Middle frontal gyrus (tissue), 1 donor: ENCODE measurements around the gene CHD6.

Source experiments
- DNase-seq: peaks from one replicate; pipeline ENCODE4 v3.0.0-alpha.2; 2015; ENCODE audit warnings: low spot score; ENCODE audit errors: extremely low spot score

CHD6 gene

GRCh38 chr20:41394081-41394480, 224.1 kb downstream of the CHD6 start:
- no peak for DNase-seq

DNA sequence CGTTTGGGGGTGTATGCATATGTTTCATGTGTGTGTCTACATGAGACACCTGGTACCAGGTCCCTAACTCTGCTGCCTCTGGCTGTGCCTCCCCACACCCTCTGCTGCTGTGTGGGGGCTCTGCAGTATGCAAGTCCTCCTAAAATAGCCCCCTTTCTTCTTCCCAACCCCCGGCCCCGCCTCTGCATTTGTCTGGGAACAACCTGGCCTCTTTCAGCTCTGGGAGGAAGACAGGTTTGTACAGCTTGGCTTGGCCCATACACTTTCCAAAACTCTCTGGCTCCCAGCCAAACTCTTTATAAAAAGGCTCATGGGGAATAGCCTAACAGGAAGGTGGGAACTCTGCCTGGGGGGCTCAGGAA, 224.5 kb downstream of the CHD6 start:
- DNase-seq = peak; percentile 40

- peak; percentile 22 for DNase-seq
Observed at GRCh38 chr20:41392871-41393704, 225.1 kb downstream of the CHD6 start.

DNA sequence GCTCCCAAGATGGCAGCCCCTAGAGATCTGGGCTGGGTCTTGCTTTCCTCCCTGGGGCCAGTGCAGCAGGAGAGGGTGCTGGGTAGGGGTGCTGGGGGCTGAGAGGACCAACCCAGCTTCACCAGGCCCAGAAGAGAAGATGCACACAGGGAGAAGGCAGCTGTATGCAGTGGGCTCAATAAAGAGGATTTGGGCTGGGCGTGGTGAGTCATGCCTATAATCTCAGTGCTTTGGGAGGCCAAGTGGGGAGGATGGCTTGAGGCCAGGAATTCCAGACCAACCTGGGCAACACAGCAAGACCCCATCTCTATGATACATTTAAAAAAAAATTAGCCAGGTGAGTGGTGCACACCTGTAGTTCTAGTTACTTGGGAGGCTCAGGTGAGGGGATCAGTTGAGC, 225.9 kb downstream of the CHD6 start:
- DNase-seq = no peak

DNA sequence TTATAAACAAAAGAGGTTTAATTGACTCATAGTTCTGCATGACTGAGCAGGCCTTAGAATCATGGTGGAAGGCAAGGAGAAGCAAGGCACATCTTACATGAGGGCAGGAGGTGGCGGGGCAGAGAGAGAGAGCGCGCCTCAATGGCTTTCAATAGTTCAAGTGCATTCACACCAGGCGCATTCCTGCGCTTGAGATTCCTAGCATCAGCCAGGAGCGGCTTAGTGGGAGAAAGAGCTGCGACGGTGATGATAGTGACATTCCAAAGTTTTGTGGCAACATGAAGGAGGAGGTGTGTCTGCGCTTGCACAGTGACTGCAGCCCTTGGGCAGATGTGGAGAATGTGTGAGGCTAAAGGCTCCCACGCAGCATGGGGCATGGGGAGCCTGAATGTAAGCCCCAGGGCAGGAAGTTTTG, 226.6 kb downstream of the CHD6 start:
- no peak for DNase-seq

- DNase-seq = no peak
Observed at GRCh38 chr20:41390889-41391288, 227.3 kb downstream of the CHD6 start.

- no peak for DNase-seq
Observed at GRCh38 chr20:41387444-41387851, 230.7 kb downstream of the CHD6 start.

DNA sequence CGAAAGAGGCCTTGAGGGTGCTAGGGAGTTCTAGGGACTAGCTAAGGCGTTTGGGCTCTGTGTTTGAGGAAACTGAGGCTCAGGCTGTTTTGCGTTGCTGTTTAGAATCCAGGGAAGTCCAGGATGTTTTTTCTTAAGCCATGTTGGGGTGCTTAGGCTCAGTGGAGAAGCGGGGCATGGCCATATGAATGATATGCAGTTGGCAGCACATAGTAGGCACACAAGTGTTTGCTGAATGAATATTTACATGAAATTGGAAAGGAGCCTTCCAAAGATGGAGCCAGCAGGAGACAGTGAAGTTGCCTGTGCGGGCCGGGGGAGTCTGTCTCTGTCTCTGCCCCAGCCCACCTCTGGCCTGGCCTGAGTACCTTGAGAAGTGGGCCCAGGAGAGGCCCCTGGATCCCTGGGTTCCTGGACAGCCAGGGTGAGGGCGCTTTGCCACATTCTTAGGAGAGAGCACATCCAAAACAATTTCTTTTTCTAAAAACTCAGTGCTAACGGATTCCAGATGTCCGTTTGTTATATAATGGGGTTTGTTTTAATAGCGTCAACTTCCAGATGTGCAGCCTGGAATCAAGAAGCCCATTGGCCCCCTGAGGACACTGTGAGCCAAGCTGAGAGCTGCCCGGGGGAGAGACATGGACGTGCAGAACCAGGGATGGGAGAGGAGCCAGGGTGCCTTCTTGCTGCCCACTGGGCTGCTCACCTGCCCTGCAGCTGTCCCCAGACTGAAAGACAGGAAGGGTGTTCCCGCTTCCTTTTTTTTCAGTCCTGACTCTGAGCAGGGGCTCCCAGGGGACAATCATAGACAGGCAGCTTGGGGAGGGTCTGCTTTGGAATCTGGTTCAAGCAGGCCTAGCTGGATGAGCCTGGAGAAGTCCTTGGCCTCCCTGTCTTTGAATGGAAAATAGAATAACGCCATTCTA, 231.4 kb downstream of the CHD6 start:
- no peak for DNase-seq

DNA sequence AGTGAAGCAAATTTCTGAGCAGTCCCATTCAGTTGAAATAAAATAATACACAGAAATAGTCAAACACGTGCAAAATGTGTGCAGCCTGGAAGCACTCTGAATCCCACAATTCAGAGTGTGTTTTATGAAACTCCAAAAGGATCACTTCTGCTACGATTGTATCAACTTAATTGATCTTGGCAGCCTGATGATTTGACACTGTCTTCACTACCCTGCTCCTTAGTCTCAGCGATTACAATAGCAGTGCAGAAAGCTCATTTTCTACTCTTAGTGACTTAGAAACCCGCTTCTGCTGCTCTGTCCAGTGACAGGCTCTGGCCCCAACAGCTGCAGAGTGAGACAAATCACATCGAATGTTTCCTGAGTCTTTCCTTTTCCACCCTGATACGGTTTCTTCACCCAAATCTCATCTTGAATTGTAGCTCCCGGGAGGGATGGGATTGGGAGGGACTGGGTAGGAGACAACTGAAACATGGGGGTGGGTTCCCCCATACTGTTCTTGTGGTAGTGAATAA, 235.3 kb downstream of the CHD6 start:
- no peak for DNase-seq

GRCh38 chr20:41380551-41381193, 237.5 kb downstream of the CHD6 start:
- no peak for DNase-seq

DNA sequence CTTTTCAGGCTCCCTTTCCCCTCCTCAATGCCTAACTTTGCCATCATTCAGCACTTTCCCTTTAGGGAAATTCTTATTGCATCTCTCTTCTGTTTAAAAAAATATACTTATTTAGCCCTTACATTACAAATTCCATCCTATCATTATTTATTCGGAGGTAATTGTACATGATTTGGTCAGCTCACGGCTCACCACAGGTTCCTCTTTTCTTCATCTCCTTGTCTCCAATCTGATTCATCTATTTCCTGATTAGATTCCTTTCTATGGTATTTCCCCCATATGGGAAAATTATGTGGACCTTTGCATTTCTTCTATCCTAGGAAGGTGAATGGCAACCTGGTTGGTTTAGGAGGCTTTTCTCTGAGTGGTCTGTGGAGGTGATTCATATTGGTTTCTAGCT, 238.6 kb downstream of the CHD6 start:
- DNase-seq = no peak

- DNase-seq = no peak
Observed at GRCh38 chr20:41377275-41377674, 240.9 kb downstream of the CHD6 start.

DNA sequence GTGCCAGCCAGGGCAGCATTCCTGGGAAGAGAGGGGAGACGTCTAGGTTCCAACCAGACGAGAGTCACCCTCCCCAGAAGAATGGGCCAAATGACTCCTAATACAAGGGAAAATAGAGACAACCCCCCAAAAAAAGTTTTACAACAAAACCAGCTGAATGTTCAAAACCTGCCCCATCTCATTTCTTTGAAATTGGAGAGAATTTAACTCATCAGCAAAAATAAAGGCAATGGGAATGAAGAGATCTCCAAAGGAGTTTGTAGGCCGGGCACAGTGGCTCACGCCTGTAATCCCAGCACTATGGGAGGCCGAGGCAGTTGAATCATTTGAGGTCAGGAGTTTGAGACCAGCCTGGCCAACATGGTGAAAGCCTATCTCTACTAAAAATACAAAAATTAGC, 241.8 kb downstream of the CHD6 start:
- DNase-seq = no peak

DNA sequence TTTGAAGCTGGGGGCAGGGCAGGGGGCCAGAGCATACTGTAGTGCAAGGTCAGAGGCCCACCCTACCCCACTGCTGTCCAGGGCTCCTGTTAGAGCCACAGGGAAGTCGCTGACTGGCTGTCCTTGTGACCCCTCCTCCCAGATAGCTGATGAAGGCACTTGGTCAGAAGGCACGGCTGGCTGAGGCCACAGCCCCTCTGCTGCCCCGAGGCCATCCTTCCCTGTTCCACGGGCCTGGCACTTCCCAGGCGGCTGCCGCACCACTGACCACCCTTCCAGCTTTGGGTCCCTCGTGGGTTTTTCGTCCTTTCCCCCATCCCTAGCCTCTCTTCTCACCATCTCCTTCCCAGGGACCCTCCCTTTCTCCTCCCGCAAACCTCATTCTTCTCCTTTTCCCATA, 242.3 kb downstream of the CHD6 start:
- DNase-seq = no peak

GRCh38 chr20:41373931-41374920, 244.0 kb downstream of the CHD6 start:
- no peak for DNase-seq

DNA sequence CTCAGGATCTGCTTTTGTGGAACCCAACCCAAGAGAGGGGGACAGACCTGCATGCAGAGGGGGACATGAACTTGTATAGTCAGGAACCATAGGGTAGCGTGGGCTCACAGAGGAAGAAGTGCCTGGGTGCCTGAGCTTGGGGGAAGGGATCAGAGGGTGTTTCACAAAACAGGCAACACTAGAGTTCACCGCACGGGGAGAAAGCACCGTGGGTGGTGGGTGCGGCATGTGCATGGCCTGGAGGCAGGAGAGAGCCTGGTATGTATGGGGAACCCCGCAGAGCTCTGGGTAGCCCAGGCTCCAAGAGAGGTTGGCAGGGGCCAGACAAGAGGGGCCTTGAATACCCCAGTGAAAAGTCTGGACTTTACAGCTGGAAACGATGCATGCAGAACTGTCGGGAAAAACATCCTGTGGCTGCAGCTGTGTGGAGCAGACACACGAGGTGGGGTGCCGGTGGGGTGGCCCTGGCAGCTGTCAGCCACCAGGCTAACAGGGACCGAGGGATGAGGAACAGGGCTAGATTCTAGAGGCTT, 244.9 kb downstream of the CHD6 start:
- DNase-seq = no peak

DNA sequence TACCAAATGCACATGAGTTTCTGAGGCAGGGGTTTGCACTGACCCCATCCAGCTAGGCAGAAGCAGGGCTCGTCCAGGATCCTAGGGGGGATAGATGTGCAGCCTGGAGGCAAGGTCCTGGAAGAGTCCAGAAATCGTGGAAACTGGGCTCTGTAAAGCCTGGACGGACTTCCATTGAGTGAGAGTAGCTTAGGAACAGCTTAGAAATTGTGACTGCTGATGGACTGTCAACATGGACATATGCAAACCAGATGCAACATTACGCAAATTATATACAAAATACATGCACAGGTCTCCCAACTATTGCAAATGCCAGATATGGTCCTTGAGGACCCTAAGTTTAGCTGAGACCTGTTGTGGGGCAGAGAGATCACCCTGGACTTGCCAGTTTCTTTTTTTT, 246.8 kb downstream of the CHD6 start:
- DNase-seq = no peak

DNA sequence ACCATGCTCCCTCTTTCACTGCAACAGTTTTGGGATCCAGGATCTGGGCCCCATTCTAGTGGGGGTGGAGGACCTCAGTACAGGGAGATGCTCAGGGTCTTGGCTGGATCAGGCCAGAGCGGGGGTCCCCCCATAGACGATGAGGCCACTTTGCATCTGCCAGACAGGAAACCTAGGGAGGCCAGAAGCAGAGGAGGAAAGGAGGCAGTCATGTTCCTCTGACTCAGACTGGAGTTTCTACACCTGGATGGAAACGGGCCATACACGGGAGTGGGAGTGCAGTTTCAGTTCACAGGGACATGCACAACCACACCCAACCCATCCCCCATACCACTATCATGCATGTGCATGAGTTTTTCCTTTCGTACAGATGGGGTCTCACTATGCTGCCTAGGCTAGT, 248.0 kb downstream of the CHD6 start:
- DNase-seq = no peak

- no peak for DNase-seq
Observed at GRCh38 chr20:41369673-41370072, 248.5 kb downstream of the CHD6 start.

GRCh38 chr20:41367956-41368355, 250.2 kb downstream of the CHD6 start:
- DNase-seq = no peak
